Small intestine (tissue), 7 donors: Measurements from ENCODE around the gene GPA33. TPM values are rescaled to one million over a fixed set of nuclear protein-coding genes. Genes with fewer than 3 reads are reported as not detected.

Experiments
- DNase-seq, 2 donors: peaks; one replicate each; pipeline versions ENCODE4 v3.0.0 to v3.0.0-alpha.2; 2013
- FAIRE-seq: peaks from 2 replicates; lab custom pipeline; 2012; peaks lifted over from hg19 to GRCh38; lab: Jason Lieb, UNC
- H3K27ac ChIP-seq, 3 donors: one replicate each; pipeline ENCODE4 v1.5.1; 2013; ENCODE audit warnings: low read length in 2 of 3, mild to moderate bottlenecking in 2 of 3, control low read depth in 1 of 3, inconsistent platforms in 1 of 3, low read depth in 1 of 3, moderate library complexity in 1 of 3
- H3K27me3 ChIP-seq, 3 donors: one replicate each; pipeline ENCODE4 v1.6.1; 2013; ENCODE audit warnings: low read length in 3 of 3, inconsistent platforms in 1 of 3; ENCODE audit not compliant: control insufficient read depth in 3 of 3, insufficient read depth in 3 of 3
- H3K36me3 ChIP-seq, 3 donors: one replicate each; pipeline ENCODE4 v1.6.1; 2013; ENCODE audit warnings: low read length in 3 of 3, inconsistent platforms in 1 of 3, low read depth in 1 of 3, mild to moderate bottlenecking in 1 of 3, moderate library complexity in 1 of 3; ENCODE audit not compliant: control insufficient read depth in 3 of 3, insufficient read depth in 2 of 3
- H3K4me1 ChIP-seq, 3 donors: one replicate each; pipeline ENCODE4 v1.6.1; 2013; ENCODE audit warnings: low read length in 2 of 3, inconsistent platforms in 1 of 3, low read depth in 1 of 3, mild to moderate bottlenecking in 1 of 3, moderate library complexity in 1 of 3; ENCODE audit not compliant: control insufficient read depth in 3 of 3, insufficient read depth in 2 of 3
- H3K4me3 ChIP-seq, 3 donors: one replicate each; pipeline ENCODE4 v1.5.1; 2013; ENCODE audit warnings: low read length in 3 of 3, control low read depth in 1 of 3, inconsistent platforms in 1 of 3, low read depth in 1 of 3, mild to moderate bottlenecking in 1 of 3, moderate library complexity in 1 of 3
- H3K9me3 ChIP-seq, 2 donors: one replicate each; pipeline ENCODE4 v1.6.1; 2013; ENCODE audit warnings: low read depth in 1 of 2, low read length in 1 of 2; ENCODE audit not compliant: control insufficient read depth in 2 of 2, insufficient read depth in 1 of 2
- WGBS, 3 donors: extraction: QIAGEN DNeasy Blood & Tissue Kit; methylation state at CpG; one replicate each; pipeline ENCODE4 v1.1.7; 2013; 5-methylcytosine and 5-hydroxymethylcytosine counted together
- polyA plus RNA-seq, 4 donors: library from polyadenylated mRNA; stranded (reverse) in 3 of 4; unstranded in 1 of 4; fragments of 200-250 nt in 3 of 4; fragments of 120-200 nt in 1 of 4; gene quantifications; one replicate each; pipeline versions ENCODE4 v1.2.1 to v1.2.3, GENCODE V29; 2013
- donor health status: healthy with polysubstance abuse.
- donor health status: control.
- donor health status: control.
- donor health status: Bipolar disorder and iron deficiency.
- donor health status: healthy.

GPA33 gene
- polyA plus RNA-seq, 4 donors: 30.9 to 114 (median 92.9) TPM

DNA sequence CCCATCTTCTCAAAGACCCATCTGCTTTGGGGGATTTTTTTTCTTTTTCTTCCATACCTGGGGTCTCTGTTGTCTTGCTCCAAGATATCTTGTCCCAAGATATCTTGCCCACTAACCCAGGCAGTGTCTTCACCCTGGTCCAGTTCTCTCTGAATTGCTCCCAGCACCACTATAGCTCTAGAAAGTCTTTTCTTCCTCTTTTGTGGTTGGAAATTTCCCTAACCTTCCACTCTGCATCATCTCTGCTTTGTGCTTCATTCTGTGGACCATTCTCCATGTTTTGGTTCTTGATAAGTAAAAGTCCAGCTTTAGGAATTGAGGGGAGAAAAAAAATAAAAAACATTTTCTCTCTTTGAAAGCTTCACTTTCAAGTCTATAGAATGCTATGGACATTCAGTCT lies 24.5 kb upstream of the GPA33 start:
- no peaks in the 10 kb centered on the region for H3K36me3 ChIP-seq
- no peak for FAIRE-seq
- peaks cover 0 to 4% (median 0%) of the 10 kb centered on the region in 3 donors for H3K27me3 ChIP-seq
- H3K4me3 ChIP-seq: no peak overlapping the region
- peaks cover 0 to 7% of the 10 kb centered on the region in 2 donors for H3K9me3 ChIP-seq
- no peak for DNase-seq
- H3K4me1 ChIP-seq: peaks cover 0 to 3% (median 2%) of the 10 kb centered on the region in 3 donors
- no peak overlapping the region for H3K27ac ChIP-seq

DNA sequence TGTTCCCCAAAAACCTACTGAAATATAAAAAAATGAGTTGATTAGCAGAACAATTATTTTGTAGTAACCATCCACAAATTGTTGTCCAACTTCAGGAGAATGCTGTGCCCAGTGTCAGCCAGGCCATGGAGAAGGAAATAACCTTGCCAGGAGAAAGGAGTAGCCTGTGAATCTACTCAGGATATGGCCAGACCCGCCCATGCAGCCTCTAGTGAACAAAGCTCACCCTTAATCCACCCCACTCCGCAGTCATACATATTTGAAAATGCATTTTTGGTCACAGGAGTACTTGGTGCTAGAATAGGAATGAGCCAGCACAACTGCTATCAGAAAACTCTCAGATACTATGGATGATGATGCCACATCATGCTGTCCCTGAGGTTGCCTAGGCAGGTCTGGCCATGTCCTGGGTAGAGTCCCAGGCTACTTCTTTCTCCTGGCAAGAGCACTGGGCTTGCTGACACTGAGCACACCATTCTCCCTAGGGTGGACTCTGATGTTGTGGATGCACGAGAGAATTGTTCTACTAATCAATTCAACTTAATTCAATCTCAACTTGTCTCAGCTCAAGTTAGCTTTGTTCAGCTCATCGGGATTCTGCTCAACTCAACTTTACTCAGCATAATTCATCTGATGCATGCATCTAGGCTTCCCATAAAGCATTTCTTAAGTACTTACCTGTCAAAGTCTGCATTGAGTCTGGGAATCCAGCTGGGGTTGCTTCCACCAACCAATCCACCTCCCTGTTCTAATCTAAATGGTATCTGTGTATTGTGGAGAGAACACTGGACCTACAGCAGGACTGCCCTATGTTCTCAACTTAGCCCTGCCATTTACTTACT lies 21.9 kb upstream of the GPA33 start:
- no peak overlapping the region for H3K4me3 ChIP-seq
- FAIRE-seq: no peak
- 75 to 83% (median 82%) methylated on average over 4 of the region's 4 CpGs for WGBS, 3 donors
- no peaks in the 10 kb centered on the region for H3K36me3 ChIP-seq
- H3K9me3 ChIP-seq: peaks cover 0 to 7% of the 10 kb centered on the region in 2 donors
- peaks cover 0 to 4% (median 0%) of the 10 kb centered on the region in 3 donors for H3K27me3 ChIP-seq
- peaks cover 0 to 10% (median 0%) of the 10 kb centered on the region in 3 donors for H3K4me1 ChIP-seq
- no peak overlapping the region for H3K27ac ChIP-seq
- DNase-seq: no peak

DNA sequence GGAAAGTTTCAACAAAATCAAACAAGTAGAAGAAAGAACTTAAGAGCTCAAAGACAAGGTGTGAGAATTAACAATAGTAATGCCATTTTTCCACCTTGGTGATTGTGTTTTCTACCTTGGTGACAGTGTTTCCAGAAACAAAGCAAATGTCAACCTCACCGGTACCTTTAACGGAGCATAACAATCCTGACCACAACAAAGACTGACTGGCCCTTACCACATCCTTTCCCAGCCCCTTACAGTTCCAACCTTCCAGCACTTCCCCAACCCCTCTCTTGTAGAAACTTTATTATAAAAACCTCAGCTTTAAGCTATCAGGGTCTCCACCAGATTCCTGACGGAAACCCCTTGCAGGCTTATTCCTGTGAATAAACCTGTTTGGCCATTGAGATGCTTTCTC lies 20.4 kb upstream of the GPA33 start:
- no peak for FAIRE-seq
- 74 to 92% (median 75%) methylated on average over 3 of the region's 3 CpGs for WGBS, 3 donors
- Histone ChIP-seq H3K9me3 (peaks cover 0 to 7% of the 10 kb centered on the region in 2 donors), H3K4me1 (peaks cover 0 to 14% (median 2%) of the 10 kb centered on the region in 3 donors), H3K27me3 (peaks cover 0 to 4% (median 0%) of the 10 kb centered on the region in 3 donors), H3K36me3 (no peaks in the 10 kb centered on the region), H3K4me3 (no peak overlapping the region), H3K27ac (no peak overlapping the region)
- DNase-seq: no peak

DNA sequence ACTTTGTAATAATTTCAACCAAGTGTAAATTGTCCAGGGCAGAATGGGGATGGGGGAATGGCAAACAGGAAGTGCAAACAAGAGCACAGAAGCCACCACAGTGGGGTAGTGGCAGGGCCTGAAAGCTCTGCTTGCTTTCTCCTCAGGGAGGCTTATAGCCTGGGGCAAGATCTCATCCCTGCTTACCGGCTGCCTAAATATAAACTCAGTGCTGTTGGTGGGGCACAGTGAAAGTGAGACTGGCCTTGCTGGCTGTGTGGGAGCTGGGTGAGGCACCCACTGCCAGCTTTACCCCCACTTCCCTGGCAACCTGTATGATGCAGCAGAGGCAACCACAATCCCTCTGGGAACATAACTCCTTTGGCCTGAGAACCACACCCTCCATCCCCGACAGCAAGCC lies 18.9 kb upstream of the GPA33 start:
- Histone ChIP-seq H3K4me1 (peaks cover 0 to 14% (median 2%) of the 10 kb centered on the region in 3 donors), H3K27ac (no peak overlapping the region), H3K9me3 (peaks cover 0 to 7% of the 10 kb centered on the region in 2 donors), H3K36me3 (no peaks in the 10 kb centered on the region), H3K27me3 (peaks cover 0 to 4% (median 0%) of the 10 kb centered on the region in 3 donors), H3K4me3 (no peak overlapping the region)
- FAIRE-seq (no peak), DNase-seq (no peak)
- WGBS, 3 donors: 35 to 68% (median 63%) methylated on average over 2 of the region's 2 CpGs

DNA sequence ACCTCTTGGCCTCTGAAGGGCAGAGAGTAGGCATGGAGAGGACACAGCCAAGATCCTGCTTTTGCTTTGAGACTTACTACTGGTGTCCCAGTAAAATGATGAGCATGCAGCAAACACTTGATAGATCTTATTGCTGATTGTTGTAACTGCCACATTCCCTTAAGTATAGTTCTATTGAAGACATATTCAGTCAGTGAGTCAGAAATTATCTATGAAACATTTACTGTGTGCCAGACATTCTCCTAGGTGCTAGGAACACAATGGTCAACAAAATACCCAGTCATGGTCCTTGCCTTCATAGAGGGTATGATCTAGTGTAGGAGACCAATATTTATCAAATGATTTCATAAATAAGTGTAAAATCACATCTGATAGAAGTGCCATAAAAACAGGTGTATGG lies 17.3 kb upstream of the GPA33 start:
- H3K27me3 ChIP-seq: peaks cover 0 to 4% (median 0%) of the 10 kb centered on the region in 3 donors
- no peak overlapping the region for H3K27ac ChIP-seq
- no peak overlapping the region for H3K4me3 ChIP-seq
- FAIRE-seq (no peak), DNase-seq (no peak)
- peaks cover 0 to 7% of the 10 kb centered on the region in 2 donors for H3K9me3 ChIP-seq
- H3K4me1 ChIP-seq: peaks cover 0 to 14% (median 2%) of the 10 kb centered on the region in 3 donors
- H3K36me3 ChIP-seq: no peaks in the 10 kb centered on the region

DNA sequence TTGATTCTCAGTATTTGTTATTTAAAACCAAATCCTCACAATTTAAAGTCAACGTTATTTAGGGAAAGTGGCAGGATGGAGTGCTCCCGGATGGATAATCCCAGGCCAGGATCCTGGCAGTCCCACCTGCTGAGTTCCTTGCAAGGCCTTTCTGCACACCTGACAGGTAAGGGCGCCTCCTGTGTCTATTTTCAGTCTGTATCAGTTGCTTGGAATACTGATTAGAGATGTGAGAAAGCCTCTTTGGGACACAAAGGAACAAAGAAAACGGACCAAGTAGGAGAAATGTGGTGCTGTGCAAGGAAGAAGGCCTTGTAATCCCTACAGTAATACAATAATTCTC lies 15.9 kb upstream of the GPA33 start:
- DNase-seq (no peak), FAIRE-seq (no peak)
- Histone ChIP-seq H3K27me3 (no peaks in the 10 kb centered on the region), H3K4me1 (peaks cover 0 to 14% (median 2%) of the 10 kb centered on the region in 3 donors), H3K9me3 (peaks cover 0 to 7% of the 10 kb centered on the region in 2 donors), H3K27ac (no peak overlapping the region), H3K36me3 (no peaks in the 10 kb centered on the region), H3K4me3 (no peak overlapping the region)
- 49 to 67% (median 60%) methylated on average over 4 of the region's 4 CpGs for WGBS, 3 donors

GRCh38 chr1:167105271-167106118 lies 15.3 kb upstream of the GPA33 start:
- FAIRE-seq (no peak), DNase-seq (peak; percentile 42 to 58)
- H3K9me3 ChIP-seq: peaks cover 0 to 3% of the 10 kb centered on the region in 2 donors
- no peaks in the 10 kb centered on the region for H3K36me3 ChIP-seq
- no peak overlapping the region for H3K4me3 ChIP-seq
- H3K4me1 ChIP-seq: peaks cover 0 to 14% (median 2%) of the 10 kb centered on the region in 3 donors
- H3K27ac ChIP-seq: no peak overlapping the region
- WGBS, 3 donors: 12 to 27% (median 23%) methylated on average over 12 of the region's 12 CpGs
- no peaks in the 10 kb centered on the region for H3K27me3 ChIP-seq

DNA sequence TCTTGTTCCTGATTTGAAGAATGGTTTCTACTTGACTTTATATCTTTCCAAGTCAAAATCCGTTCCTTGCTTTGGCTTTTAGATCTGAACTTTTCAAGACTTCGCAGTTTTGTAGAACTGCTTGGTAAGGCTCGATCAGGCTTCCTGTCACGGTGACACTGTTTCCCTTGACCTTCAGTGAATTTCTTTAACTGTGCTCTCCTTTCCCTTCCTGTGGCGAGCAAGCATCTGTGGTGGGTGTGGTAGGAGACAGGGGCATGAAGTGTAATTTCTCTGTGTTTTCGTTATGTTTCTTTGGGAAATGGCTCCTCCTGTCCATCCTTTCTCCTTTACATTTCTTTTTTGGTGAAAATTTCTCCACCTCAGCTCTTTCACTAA lies 14.1 kb upstream of the GPA33 start:
- FAIRE-seq: no peak
- Histone ChIP-seq H3K4me1 (peaks cover 0 to 14% (median 2%) of the 10 kb centered on the region in 3 donors), H3K36me3 (no peaks in the 10 kb centered on the region), H3K27ac (no peak overlapping the region), H3K27me3 (no peaks in the 10 kb centered on the region), H3K9me3 (no peaks in the 10 kb centered on the region), H3K4me3 (no peak overlapping the region)
- 64 to 88% (median 70%) methylated on average over 6 of the region's 6 CpGs for WGBS, 3 donors
- no peak for DNase-seq
